Esophagus muscularis mucosa (tissue), 3 donors: Measurements from ENCODE around the gene HSPE1.

Experiments
- POLR2AphosphoS5 ChIP-seq, 2 donors: sonication (generic); formaldehyde crosslinking; IDR thresholded peaks; one replicate each; pipeline ENCODE4 v1.6.1; 2017; ENCODE audit warnings: antibody characterized with exemption in 2 of 2
- TF ChIP-seq, protein P1 (sequence below), 3 experiments: fragments of 200-600 bp in 2 of 3; fragments of 450-650 bp in 1 of 3; sonication (generic) in 2 of 3; IDR thresholded peaks; one replicate each; pipeline ENCODE4 v1.5.1; 2017 to 2019; ENCODE audit warnings: antibody characterized with exemption in 3 of 3, mild to moderate bottlenecking in 2 of 3, moderate library complexity in 1 of 3

DNA sequence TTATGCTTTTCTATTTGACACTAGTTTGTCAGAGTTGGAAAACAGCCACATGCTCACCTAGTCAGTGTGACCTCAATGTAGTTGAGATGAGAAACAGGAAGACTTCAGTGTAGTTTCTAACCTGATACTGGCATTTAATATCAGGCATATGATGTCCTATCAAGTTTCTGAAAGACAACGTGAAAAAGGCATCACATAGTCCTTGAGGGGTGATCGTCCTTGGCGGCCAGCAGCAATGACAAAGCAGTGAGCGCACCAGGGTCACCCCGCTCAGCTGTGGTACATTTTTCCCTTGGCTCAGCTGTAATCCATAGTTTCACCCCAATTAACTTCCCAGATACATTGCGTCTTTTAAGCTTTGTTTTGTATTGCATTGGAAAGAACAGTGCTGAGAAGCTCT is 4.3 kb downstream of the HSPE1 start:
- no peak for TF ChIP-seq POLR2AphosphoS5 (IDR thresholded peaks at IDR 0.05)
- TF ChIP-seq, protein P1, sequence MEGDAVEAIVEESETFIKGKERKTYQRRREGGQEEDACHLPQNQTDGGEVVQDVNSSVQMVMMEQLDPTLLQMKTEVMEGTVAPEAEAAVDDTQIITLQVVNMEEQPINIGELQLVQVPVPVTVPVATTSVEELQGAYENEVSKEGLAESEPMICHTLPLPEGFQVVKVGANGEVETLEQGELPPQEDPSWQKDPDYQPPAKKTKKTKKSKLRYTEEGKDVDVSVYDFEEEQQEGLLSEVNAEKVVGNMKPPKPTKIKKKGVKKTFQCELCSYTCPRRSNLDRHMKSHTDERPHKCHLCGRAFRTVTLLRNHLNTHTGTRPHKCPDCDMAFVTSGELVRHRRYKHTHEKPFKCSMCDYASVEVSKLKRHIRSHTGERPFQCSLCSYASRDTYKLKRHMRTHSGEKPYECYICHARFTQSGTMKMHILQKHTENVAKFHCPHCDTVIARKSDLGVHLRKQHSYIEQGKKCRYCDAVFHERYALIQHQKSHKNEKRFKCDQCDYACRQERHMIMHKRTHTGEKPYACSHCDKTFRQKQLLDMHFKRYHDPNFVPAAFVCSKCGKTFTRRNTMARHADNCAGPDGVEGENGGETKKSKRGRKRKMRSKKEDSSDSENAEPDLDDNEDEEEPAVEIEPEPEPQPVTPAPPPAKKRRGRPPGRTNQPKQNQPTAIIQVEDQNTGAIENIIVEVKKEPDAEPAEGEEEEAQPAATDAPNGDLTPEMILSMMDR (IDR thresholded peaks at IDR 0.05): no peak
